HepG2 (cell line): ENCODE data around the gene TVP23C. TPM values are rescaled to one million over a fixed set of nuclear protein-coding genes. Genes with fewer than 3 reads are reported as not detected.
A peak's percentile ranks its signal among the peaks of the same experiment; 100 is the strongest.

Experiments
- ATM ChIP-seq: fragments of 450-650 bp; IDR thresholded peaks from 2 replicates; pipeline ENCODE4 v1.7.1; 2017; ENCODE audit warnings: mild to moderate bottlenecking, borderline replicate concordance
- CHD4 ChIP-seq: fragments of 200-600 bp; sonication (generic); IDR thresholded peaks from 2 replicates; pipeline ENCODE4 v1.7.0; 2017; ENCODE audit warnings: mild to moderate bottlenecking, low read length, borderline replicate concordance
- CSRNP1 ChIP-seq: sonication (generic); formaldehyde crosslinking; IDR thresholded peaks from 2 replicates; pipeline ENCODE4 v1.8.1; 2023; ENCODE audit warnings: mild to moderate bottlenecking, missing genetic modification reagents
- FOXA1 ChIP-seq, 2 experiments: fragments of 450-650 bp in 1 of 2; sonication (generic) in 1 of 2; formaldehyde crosslinking in 1 of 2; IDR thresholded peaks; 2 replicates each; pipeline versions ENCODE4 v1.4.0 to v1.6.1; 2016 to 2020; ENCODE audit warnings: missing genetic modification reagents in 1 of 2
- FOXP1 ChIP-seq, 2 experiments: fragments of 450-650 bp in 1 of 2; IDR thresholded peaks; 2 replicates each; pipeline ENCODE4 v1.6.1; 2017 to 2018; ENCODE audit warnings: antibody characterized with exemption in 1 of 2
- GMEB2 ChIP-seq: IDR thresholded peaks from 2 replicates; pipeline ENCODE4 v1.6.1; 2016; ENCODE audit warnings: missing biosample characterization, missing genetic modification reagents, low read depth
- MTA3 ChIP-seq: sonication (generic); formaldehyde crosslinking; IDR thresholded peaks from 2 replicates; pipeline ENCODE4 v1.4.0; 2020; ENCODE audit warnings: missing genetic modification reagents
- NBN ChIP-seq: fragments of 450-650 bp; conservative IDR thresholded peaks from 2 replicates; pipeline ENCODE4 v1.6.1; 2017
- NFRKB ChIP-seq: fragments of 450-650 bp; IDR thresholded peaks from 2 replicates; pipeline ENCODE4 v1.6.1; 2017
- RARA ChIP-seq: IDR thresholded peaks from 2 replicates; pipeline ENCODE4 v1.6.1; 2016; ENCODE audit warnings: missing genetic modification reagents, missing compliant biosample characterization
- SMARCC2 ChIP-seq: fragments of 450-650 bp; IDR thresholded peaks from 2 replicates; pipeline ENCODE4 v1.6.1; 2017; ENCODE audit warnings: antibody characterized with exemption, mild to moderate bottlenecking
- TMF1 ChIP-seq: sonication (generic); formaldehyde crosslinking; IDR thresholded peaks from 2 replicates; pipeline ENCODE4 v1.8.1; 2022; ENCODE audit warnings: low read depth, missing genetic modification reagents
- WIZ ChIP-seq: sonication (generic); formaldehyde crosslinking; IDR thresholded peaks from 2 replicates; pipeline ENCODE4 v1.5.1; 2020; ENCODE audit warnings: mild to moderate bottlenecking, missing genetic modification reagents
- YEATS2 ChIP-seq: sonication (generic); formaldehyde crosslinking; IDR thresholded peaks from 2 replicates; pipeline ENCODE4 v1.4.0; 2020; ENCODE audit warnings: missing genetic modification reagents, borderline replicate concordance
- ZEB1 ChIP-seq: IDR thresholded peaks from 2 replicates; pipeline ENCODE4 v1.6.1; 2012; ENCODE audit warnings: mild to moderate bottlenecking, low read depth, inconsistent platforms; ENCODE audit not compliant: insufficient replicate concordance
- ZNF224 ChIP-seq: sonication (generic); formaldehyde crosslinking; IDR thresholded peaks from 2 replicates; pipeline ENCODE4 v1.5.0; 2020; ENCODE audit warnings: mild to moderate bottlenecking, missing genetic modification reagents
- ZNF317 ChIP-seq: sonication (generic); formaldehyde crosslinking; IDR thresholded peaks from 2 replicates; pipeline ENCODE4 v1.5.0; 2020; ENCODE audit warnings: mild to moderate bottlenecking, missing genetic modification reagents
- polyA plus RNA-seq, 8 experiments: library from polyadenylated mRNA; depleted of rRNA in 3 of 8; stranded (reverse) in 7 of 8; unstranded in 1 of 8; fragments of >200 nt; fragmentation: Illumina TruSeq in 4 of 8; extraction: Trizol in 4 of 8; gene quantifications; 2 replicates each; pipeline versions ENCODE4 v1.2.1 to v1.2.3, GENCODE V29; 2011 to 2016; ENCODE audit warnings: low read depth in 4 of 8, missing spikeins in 1 of 8, mixed read lengths in 1 of 8; ENCODE audit not compliant: insufficient read depth in 1 of 8
- total RNA-seq, 5 experiments: library from RNA; depleted of rRNA; stranded (reverse); fragments of >200 nt; fragmentation: Illumina TruSeq; extraction: Trizol; gene quantifications; 2 replicates each; pipeline ENCODE4 v1.2.3, GENCODE V29; 2016; ENCODE audit warnings: low read depth in 1 of 5
- TF ChIP-seq, protein P1 (sequence below): sonication (generic); formaldehyde crosslinking; IDR thresholded peaks from 2 replicates; pipeline ENCODE4 v1.4.0; 2020; ENCODE audit warnings: missing genetic modification reagents, borderline replicate concordance
- TF ChIP-seq, protein P2 (sequence below): sonication (generic); formaldehyde crosslinking; conservative IDR thresholded peaks from 2 replicates; pipeline ENCODE4 v1.4.0; 2020; ENCODE audit warnings: missing genetic modification reagents
- TF ChIP-seq, protein P3 (sequence below): IDR thresholded peaks from 2 replicates; pipeline ENCODE4 v1.6.1; 2016
- TF ChIP-seq, protein P4 (sequence below): sonication (generic); formaldehyde crosslinking; IDR thresholded peaks from 2 replicates; pipeline ENCODE4 v1.5.1; 2020; ENCODE audit warnings: missing genetic modification reagents, mild to moderate bottlenecking, borderline replicate concordance

The TVP23C gene
- total and polyA plus RNA-seq, 2 of the 13 experiments (the other 11 are each of a cell fraction or from before 2014, with no cell fraction given) = 10.4 to 28.2 TPM

DNA sequence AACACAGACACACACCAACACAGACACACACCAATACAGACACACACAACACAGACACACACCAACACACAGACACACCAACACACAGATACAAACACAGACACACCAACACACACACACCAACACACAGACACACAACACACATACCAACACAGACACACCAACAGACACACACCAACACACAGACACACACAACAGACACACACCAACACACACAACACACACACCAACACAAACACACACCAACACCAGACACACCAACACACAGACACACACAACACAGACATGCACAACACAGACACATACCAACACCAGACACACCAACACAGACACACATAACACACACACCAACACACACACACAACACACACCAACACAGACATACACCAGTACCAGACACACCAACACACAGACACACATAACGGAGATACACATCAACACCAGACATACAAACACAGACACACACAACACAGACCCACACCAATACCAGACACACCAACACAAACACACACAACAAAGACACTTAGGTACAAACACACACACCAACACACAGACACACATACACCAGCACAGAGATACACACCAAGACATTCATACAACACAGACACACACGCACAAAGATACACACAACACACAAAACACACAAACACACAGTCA, 98.1 kb downstream of the TVP23C start (continued):
- TF ChIP-seq, protein P1, sequence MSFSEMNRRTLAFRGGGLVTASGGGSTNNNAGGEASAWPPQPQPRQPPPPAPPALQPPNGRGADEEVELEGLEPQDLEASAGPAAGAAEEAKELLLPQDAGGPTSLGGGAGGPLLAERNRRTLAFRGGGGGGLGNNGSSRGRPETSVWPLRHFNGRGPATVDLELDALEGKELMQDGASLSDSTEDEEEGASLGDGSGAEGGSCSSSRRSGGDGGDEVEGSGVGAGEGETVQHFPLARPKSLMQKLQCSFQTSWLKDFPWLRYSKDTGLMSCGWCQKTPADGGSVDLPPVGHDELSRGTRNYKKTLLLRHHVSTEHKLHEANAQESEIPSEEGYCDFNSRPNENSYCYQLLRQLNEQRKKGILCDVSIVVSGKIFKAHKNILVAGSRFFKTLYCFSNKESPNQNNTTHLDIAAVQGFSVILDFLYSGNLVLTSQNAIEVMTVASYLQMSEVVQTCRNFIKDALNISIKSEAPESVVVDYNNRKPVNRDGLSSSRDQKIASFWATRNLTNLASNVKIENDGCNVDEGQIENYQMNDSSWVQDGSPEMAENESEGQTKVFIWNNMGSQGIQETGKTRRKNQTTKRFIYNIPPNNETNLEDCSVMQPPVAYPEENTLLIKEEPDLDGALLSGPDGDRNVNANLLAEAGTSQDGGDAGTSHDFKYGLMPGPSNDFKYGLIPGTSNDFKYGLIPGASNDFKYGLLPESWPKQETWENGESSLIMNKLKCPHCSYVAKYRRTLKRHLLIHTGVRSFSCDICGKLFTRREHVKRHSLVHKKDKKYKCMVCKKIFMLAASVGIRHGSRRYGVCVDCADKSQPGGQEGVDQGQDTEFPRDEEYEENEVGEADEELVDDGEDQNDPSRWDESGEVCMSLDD (CRISPR knock-in tag) = no peak
- TF ChIP-seq RARA (CRISPR knock-in tag) (no peak), CHD4 (no peak), TMF1 (CRISPR knock-in tag) (no peak), ZNF224 (CRISPR knock-in tag) (no peak), NFRKB (peak; percentile 22; the same call in 1 of the 2 replicates), YEATS2 (CRISPR knock-in tag) (no peak), FOXP1 (IDR thresholded peaks at IDR 0.05) (peak; percentile 20; the same call in 1 of the 2 replicates), FOXP1 (CRISPR knock-in tag; IDR thresholded peaks at IDR 0.05) (no peak), ZEB1 (no peak), NBN (0 out of 2 replicates have a peak, but pooled peaks have one; percentile 28), SMARCC2 (no peak), WIZ (CRISPR knock-in tag) (no peak), ATM (peak; percentile 88), CSRNP1 (CRISPR knock-in tag) (no peak), GMEB2 (CRISPR knock-in tag) (no peak), FOXA1 (IDR thresholded peaks at IDR 0.05) (0 out of 2 replicates have a peak, but pooled peaks have one; percentile 14), FOXA1 (CRISPR knock-in tag; IDR thresholded peaks at IDR 0.05) (no peak), ZNF317 (CRISPR knock-in tag) (no peak), MTA3 (CRISPR knock-in tag) (no peak)
- TF ChIP-seq, protein P2, sequence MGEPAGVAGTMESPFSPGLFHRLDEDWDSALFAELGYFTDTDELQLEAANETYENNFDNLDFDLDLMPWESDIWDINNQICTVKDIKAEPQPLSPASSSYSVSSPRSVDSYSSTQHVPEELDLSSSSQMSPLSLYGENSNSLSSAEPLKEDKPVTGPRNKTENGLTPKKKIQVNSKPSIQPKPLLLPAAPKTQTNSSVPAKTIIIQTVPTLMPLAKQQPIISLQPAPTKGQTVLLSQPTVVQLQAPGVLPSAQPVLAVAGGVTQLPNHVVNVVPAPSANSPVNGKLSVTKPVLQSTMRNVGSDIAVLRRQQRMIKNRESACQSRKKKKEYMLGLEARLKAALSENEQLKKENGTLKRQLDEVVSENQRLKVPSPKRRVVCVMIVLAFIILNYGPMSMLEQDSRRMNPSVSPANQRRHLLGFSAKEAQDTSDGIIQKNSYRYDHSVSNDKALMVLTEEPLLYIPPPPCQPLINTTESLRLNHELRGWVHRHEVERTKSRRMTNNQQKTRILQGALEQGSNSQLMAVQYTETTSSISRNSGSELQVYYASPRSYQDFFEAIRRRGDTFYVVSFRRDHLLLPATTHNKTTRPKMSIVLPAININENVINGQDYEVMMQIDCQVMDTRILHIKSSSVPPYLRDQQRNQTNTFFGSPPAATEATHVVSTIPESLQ = no peak
- TF ChIP-seq, protein P3, sequence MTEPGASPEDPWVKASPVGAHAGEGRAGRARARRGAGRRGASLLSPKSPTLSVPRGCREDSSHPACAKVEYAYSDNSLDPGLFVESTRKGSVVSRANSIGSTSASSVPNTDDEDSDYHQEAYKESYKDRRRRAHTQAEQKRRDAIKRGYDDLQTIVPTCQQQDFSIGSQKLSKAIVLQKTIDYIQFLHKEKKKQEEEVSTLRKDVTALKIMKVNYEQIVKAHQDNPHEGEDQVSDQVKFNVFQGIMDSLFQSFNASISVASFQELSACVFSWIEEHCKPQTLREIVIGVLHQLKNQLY = no peak
- TF ChIP-seq, protein P4, sequence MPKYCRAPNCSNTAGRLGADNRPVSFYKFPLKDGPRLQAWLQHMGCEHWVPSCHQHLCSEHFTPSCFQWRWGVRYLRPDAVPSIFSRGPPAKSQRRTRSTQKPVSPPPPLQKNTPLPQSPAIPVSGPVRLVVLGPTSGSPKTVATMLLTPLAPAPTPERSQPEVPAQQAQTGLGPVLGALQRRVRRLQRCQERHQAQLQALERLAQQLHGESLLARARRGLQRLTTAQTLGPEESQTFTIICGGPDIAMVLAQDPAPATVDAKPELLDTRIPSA (CRISPR knock-in tag) = no peak
